Measurements from ENCODE around the gene ADGRA3.

Gene ADGRA3

DNA sequence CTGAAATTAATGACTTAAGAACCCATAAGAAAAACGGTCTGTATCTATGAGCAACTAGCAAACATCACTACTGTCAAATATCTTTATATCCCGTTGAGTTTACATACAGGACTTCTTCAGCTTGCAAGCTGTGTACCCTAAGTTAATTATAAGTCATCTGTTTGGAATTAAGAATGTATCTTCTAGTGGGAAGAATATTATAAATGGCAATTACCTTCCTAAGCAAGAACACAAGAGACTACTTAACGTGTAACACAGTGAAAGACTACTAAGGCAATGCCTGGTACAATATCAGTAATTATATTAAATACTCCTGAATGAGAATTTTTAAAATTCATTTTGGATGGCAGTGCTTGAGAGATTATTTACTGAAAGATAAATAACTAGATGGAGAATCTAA is 58.5 kb downstream of the ADGRA3 start (continued):
- TF ChIP-seq REST (tag by site-specific recombination; IDR thresholded peaks at IDR 0.05) = no peak
- no peak for TF ChIP-seq GLI4 (tag by site-specific recombination; IDR thresholded peaks at IDR 0.05)
- TF ChIP-seq, protein P1, sequence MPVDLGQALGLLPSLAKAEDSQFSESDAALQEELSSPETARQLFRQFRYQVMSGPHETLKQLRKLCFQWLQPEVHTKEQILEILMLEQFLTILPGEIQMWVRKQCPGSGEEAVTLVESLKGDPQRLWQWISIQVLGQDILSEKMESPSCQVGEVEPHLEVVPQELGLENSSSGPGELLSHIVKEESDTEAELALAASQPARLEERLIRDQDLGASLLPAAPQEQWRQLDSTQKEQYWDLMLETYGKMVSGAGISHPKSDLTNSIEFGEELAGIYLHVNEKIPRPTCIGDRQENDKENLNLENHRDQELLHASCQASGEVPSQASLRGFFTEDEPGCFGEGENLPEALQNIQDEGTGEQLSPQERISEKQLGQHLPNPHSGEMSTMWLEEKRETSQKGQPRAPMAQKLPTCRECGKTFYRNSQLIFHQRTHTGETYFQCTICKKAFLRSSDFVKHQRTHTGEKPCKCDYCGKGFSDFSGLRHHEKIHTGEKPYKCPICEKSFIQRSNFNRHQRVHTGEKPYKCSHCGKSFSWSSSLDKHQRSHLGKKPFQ (tag by site-specific recombination; IDR thresholded peaks at IDR 0.05) = no peak
- TF ChIP-seq ZNF830 (tag by site-specific recombination; IDR thresholded peaks at IDR 0.05; ENCODE audit: low read depth) = no peak
- no peak for TF ChIP-seq ZNF280C (tag by site-specific recombination; IDR thresholded peaks at IDR 0.05)
- TF ChIP-seq KLF7 (tag by site-specific recombination; IDR thresholded peaks at IDR 0.05; ENCODE audit: borderline replicate concordance) = no peak
- TF ChIP-seq KLF8 (tag by site-specific recombination; IDR thresholded peaks at IDR 0.05) = no peak
- TF ChIP-seq TRIM28 (IDR thresholded peaks at IDR 0.05; ENCODE audit: borderline replicate concordance, low read length) = no peak
- TF ChIP-seq ZSCAN30 (tag by site-specific recombination; IDR thresholded peaks at IDR 0.05) = no peak

GRCh38 chr4:22456291-22456690 is 59.6 kb downstream of the ADGRA3 start:
- Histone ChIP-seq H3K4me1 (ENCODE audit: control insufficient read depth, insufficient read depth, low read length) (peaks cover 5% of the 10 kb centered on the region; the same call in 1 of the 2 replicates), H3K9me3 (ENCODE audit: control insufficient read depth, insufficient read depth, low read depth, low read length) (no peaks in the 10 kb centered on the region), H3K36me3 (ENCODE audit: control insufficient read depth in 2 of 2, insufficient read depth in 1 of 2, low read length in 2 of 2) (no peaks in the 10 kb centered on the region; a peak in 1 of 3 replicates), H3K27ac (ENCODE audit: extremely low read depth, low read depth, low read length) (no peak overlapping the region), H3K4me3 (ENCODE audit: low read depth, low read length) (no peak overlapping the region)
- TF ChIP-seq KLF1 (tag by site-specific recombination; IDR thresholded peaks at IDR 0.05) (0 out of 2 replicates have a peak, but pooled peaks have one; percentile 18), KLF7 (tag by site-specific recombination; IDR thresholded peaks at IDR 0.05; ENCODE audit: borderline replicate concordance) (no peak)
- TF ChIP-seq, protein P2, sequence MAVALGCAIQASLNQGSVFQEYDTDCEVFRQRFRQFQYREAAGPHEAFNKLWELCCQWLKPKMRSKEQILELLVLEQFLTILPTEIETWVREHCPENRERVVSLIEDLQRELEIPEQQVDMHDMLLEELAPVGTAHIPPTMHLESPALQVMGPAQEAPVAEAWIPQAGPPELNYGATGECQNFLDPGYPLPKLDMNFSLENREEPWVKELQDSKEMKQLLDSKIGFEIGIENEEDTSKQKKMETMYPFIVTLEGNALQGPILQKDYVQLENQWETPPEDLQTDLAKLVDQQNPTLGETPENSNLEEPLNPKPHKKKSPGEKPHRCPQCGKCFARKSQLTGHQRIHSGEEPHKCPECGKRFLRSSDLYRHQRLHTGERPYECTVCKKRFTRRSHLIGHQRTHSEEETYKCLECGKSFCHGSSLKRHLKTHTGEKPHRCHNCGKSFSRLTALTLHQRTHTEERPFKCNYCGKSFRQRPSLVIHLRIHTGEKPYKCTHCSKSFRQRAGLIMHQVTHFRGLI (tag by site-specific recombination; IDR thresholded peaks at IDR 0.05) = no peak
- POLR2A ChIA-PET = no interaction called here
- CTCF ChIA-PET = interaction anchor here (0.7 kb wide), 1 partner anchor 59 kb away, joined by 3 read pairs; no protein-coding TSS in a partner anchor

DNA sequence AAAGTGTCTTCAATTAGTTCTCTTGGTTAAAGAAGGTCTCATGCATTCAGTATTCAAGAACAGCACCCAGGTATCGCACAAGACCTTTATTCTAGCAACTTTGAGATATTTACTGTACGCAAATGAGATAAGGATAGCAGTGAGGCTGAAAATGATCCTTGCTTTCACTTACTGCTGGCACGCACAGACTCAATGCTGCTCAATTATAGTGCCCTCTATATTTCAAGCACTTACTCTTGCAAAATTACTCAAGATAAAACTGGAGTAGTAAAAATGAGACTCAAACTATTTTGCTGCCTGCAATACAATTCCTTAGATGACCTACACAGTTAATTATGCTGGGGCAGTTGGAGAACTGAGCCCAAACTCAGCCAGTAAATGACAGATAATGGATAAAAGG is 60.9 kb downstream of the ADGRA3 start:
- POLR2A ChIA-PET = no interaction called here
- TF ChIP-seq IKZF3 (tag by site-specific recombination; IDR thresholded peaks at IDR 0.05) (peak; percentile 15; the same call in 1 of the 2 replicates), ZSCAN30 (tag by site-specific recombination; IDR thresholded peaks at IDR 0.05) (0 out of 2 replicates have a peak, but pooled peaks have one; percentile 22), ZNF777 (tag by site-specific recombination; IDR thresholded peaks at IDR 0.05; ENCODE audit: borderline replicate concordance) (no peak), ZNF292 (tag by site-specific recombination; IDR thresholded peaks at IDR 0.05; ENCODE audit: borderline replicate concordance, low read depth) (no peak), TRIM28 (IDR thresholded peaks at IDR 0.05; ENCODE audit: borderline replicate concordance, low read length) (peak; percentile 81; the same call in 1 of the 2 replicates), FEZF1 (tag by site-specific recombination; IDR thresholded peaks at IDR 0.05) (peak; percentile 84)
- TF ChIP-seq, protein P3, sequence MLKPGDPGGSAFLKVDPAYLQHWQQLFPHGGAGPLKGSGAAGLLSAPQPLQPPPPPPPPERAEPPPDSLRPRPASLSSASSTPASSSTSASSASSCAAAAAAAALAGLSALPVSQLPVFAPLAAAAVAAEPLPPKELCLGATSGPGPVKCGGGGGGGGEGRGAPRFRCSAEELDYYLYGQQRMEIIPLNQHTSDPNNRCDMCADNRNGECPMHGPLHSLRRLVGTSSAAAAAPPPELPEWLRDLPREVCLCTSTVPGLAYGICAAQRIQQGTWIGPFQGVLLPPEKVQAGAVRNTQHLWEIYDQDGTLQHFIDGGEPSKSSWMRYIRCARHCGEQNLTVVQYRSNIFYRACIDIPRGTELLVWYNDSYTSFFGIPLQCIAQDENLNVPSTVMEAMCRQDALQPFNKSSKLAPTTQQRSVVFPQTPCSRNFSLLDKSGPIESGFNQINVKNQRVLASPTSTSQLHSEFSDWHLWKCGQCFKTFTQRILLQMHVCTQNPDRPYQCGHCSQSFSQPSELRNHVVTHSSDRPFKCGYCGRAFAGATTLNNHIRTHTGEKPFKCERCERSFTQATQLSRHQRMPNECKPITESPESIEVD (tag by site-specific recombination; IDR thresholded peaks at IDR 0.05) = peak; percentile 82
- TF ChIP-seq, protein P4, sequence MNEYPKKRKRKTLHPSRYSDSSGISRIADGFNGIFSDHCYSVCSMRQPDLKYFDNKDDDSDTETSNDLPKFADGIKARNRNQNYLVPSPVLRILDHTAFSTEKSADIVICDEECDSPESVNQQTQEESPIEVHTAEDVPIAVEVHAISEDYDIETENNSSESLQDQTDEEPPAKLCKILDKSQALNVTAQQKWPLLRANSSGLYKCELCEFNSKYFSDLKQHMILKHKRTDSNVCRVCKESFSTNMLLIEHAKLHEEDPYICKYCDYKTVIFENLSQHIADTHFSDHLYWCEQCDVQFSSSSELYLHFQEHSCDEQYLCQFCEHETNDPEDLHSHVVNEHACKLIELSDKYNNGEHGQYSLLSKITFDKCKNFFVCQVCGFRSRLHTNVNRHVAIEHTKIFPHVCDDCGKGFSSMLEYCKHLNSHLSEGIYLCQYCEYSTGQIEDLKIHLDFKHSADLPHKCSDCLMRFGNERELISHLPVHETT (tag by site-specific recombination; IDR thresholded peaks at IDR 0.05) = no peak
- CTCF ChIA-PET = no interaction called here
- Histone ChIP-seq H3K36me3 (ENCODE audit: control insufficient read depth in 2 of 2, insufficient read depth in 1 of 2, low read length in 2 of 2) (no peaks in the 10 kb centered on the region; a peak in 1 of 3 replicates), H3K9me3 (ENCODE audit: control insufficient read depth, insufficient read depth, low read depth, low read length) (no peaks in the 10 kb centered on the region), H3K27ac (ENCODE audit: extremely low read depth, low read depth, low read length) (no peak overlapping the region), H3K4me3 (ENCODE audit: low read depth, low read length) (no peak overlapping the region), H3K4me1 (ENCODE audit: control insufficient read depth, insufficient read depth, low read length) (peaks cover 5% of the 10 kb centered on the region; the same call in 1 of the 2 replicates)

Measured in HEK293 (cell line).